Measurements from ENCODE around the gene ATAD2B.
A peak's percentile ranks its signal among the peaks of the same experiment; 100 is the strongest.

The ATAD2B gene

DNA sequence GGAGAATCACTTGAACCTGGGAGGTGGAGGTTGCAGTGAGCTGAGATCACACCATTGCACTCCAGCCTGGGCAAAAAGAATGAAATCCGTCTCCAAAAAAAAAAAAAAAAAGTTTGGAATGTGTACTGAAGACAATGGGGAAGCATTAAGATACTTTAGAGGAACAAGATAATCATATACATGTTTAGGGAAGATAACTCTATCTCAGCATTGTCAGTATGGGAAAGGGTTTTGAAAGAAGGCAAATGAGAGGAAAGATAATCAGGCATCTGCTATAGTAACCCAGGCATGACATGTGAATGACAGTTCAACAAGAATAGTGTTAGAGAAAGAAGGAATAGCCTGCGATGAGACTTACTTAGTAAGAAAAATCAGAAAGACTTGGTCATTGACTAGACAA, 112.0 kb downstream of the ATAD2B start:
- TF ChIP-seq CTCF (IDR thresholded peaks at IDR 0.05): no peak

DNA sequence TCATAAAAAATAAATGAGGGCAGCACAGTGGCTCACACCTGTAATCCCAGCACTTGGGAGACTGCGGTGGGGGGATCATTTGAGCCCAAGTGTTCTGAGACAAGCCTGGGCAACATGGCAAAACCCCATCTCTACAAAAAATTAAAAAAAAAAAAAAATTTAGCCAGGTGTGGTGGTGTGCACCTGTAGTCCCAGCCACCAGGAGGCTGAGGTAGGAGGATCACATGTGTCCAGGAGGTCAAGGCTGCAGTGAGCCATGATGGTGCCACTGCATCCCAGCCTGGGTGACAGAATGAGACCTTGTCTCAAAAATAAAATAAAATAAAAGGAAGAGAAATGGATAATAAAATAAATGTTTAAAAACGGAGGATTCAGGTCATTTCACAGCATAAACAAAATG, 113.5 kb downstream of the ATAD2B start:
- no peak for TF ChIP-seq CTCF (IDR thresholded peaks at IDR 0.05)

DNA sequence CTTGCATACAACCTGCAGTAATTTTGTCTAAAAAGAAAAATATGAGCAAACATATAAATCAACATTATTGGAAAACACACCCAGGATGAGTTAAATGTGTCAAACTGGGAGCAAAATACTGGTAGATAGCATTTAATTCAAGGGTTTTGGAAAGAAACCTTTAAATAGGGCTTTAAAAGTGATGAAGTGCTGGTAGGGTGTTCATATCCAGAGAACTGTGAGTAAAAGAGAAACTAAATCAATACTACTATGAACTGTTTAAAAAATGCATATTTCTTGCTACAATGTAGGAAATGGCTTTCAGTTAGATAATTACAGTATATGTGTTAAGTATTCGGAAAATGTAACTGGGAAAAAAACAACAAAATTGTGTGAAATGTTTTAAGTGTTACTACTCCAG, 117.8 kb downstream of the ATAD2B start:
- no peak for TF ChIP-seq CTCF (IDR thresholded peaks at IDR 0.05)

DNA sequence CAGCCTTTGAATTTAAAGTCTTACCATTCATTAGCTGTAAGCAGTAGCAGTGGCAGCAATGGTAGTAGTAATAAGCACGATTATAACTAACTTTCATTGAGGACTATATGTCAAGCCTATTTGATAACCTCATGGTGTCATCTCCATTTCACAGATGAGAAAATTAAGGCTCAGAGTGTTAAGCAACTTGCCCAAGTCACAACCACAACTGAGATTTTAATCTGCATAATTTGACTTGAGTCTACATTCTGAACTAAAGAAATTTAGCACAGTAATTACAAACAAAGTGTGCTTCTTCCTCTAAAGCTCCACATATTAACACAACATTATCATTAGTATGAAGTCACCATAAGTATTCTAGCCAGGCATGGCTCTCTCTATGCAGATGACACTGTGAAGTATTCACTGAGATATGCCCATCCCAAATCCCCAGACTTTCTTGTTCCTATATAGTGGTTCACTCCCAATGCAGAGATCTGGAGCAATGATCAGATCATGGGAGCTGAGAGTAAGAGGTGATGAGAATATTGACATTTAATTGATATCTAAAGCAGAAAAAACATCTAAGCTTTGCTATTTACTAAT, 120.2 kb downstream of the ATAD2B start:
- no peak for TF ChIP-seq CTCF (IDR thresholded peaks at IDR 0.05)

DNA sequence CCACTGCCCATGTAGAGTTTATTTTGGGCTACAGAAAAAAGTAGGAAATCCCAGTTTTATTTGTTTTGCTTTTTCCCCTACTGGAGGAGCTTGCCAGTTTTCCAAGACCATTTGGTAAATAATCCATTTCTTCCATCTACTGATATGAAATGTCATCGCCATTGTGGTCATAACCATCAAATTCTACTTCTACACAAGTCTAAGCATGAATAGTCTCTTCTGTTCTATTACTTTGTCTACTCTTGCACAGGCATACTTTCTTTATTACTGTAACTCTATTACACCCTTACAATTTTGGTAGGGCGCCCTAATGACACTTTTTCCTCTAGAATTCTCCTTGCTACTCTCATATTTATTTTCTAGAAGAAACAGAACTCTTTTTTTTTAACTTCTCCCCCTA, 120.7 kb downstream of the ATAD2B start:
- TF ChIP-seq CTCF (IDR thresholded peaks at IDR 0.05): no peak

- peak; percentile 41 for TF ChIP-seq CTCF (IDR thresholded peaks at IDR 0.05)
Observed at GRCh38 chr2:23803965-23804542, 122.9 kb downstream of the ATAD2B start.

GRCh38 chr2:23803264-23803964, 123.5 kb downstream of the ATAD2B start:
- TF ChIP-seq CTCF (IDR thresholded peaks at IDR 0.05): no peak

Measured in LNCAP (cell line).